ENCODE data around the gene CLECL1. TPM values are rescaled to one million over a fixed set of nuclear protein-coding genes. Genes with fewer than 3 reads are reported as not detected.

The CLECL1 gene
- total and polyA plus RNA-seq, 10 donors = 6.3 to 103 (median 14.5) TPM

GRCh38 chr12:9773216-9773877 is 40.5 kb upstream of the CLECL1 start:
- intact Hi-C loops (cut with DNase I; ENCODE audit: low total_unique reads) = no loop called here
- DNase-seq = no peak
- TF ChIP-seq POLR2AphosphoS5 (IDR thresholded peaks at IDR 0.05) (no peak), POLR2A (IDR thresholded peaks at IDR 0.05) (no peak), CTCF (IDR thresholded peaks at IDR 0.05 in 8 of 11, conservative IDR thresholded peaks at IDR 0.05 in 3 of 11) (no peak)
- peak overlapping the region in 5 of 8 donors; percentile 0 to 69 (median 58) for H3K27ac ChIP-seq
- no peaks in the 10 kb centered on the region for H3K9me3 ChIP-seq
- H3K36me3 ChIP-seq = no peaks in the 10 kb centered on the region
- peaks cover 3 to 49% (median 19%) of the 10 kb centered on the region in 6 donors for H3K4me1 ChIP-seq
- 55 to 72% (median 65%) methylated on average over 2 of the region's 2 CpGs for WGBS, 5 donors
- H3K27me3 ChIP-seq (replicated peaks in 1 of 7) = no peaks in the 10 kb centered on the region
- H3K4me3 ChIP-seq = no peak overlapping the region

GRCh38 chr12:9763025-9763424 is 30.1 kb upstream of the CLECL1 start:
- H3K9me3 ChIP-seq = no peaks in the 10 kb centered on the region
- TF ChIP-seq CTCF (IDR thresholded peaks at IDR 0.05 in 8 of 11, conservative IDR thresholded peaks at IDR 0.05 in 3 of 11) = no peak
- no peak for TF ChIP-seq POLR2AphosphoS5 (IDR thresholded peaks at IDR 0.05)
- no peak for TF ChIP-seq POLR2A (IDR thresholded peaks at IDR 0.05)
- no peak overlapping the region for H3K4me3 ChIP-seq
- intact Hi-C loops (cut with DNase I; ENCODE audit: low total_unique reads) = no loop called here
- 21 to 50% (median 27%) methylated on average over 2 of the region's 2 CpGs for WGBS, 5 donors
- peaks cover 0 to 86% (median 46%) of the 10 kb centered on the region in 6 donors for H3K4me1 ChIP-seq
- H3K27ac ChIP-seq = peak overlapping the region in 7 of 8 donors; percentile 24 to 90 (median 86)
- no peaks in the 10 kb centered on the region for H3K36me3 ChIP-seq
- H3K27me3 ChIP-seq (replicated peaks in 1 of 7) = no peaks in the 10 kb centered on the region
- DNase-seq = no peak

- no peak for DNase-seq
- no peaks in the 10 kb centered on the region for H3K36me3 ChIP-seq
- H3K27ac ChIP-seq = peak overlapping the region; percentile 71 to 90 (median 84)
- H3K9me3 ChIP-seq = no peaks in the 10 kb centered on the region
- 86 to 96% (median 91%) methylated on average over 5 of the region's 5 CpGs for WGBS, 5 donors
- H3K4me3 ChIP-seq = no peak overlapping the region
- H3K4me1 ChIP-seq = peaks cover 0 to 86% (median 46%) of the 10 kb centered on the region in 6 donors
- intact Hi-C loops (cut with DNase I; ENCODE audit: low total_unique reads) = no loop called here
- TF ChIP-seq POLR2A (IDR thresholded peaks at IDR 0.05) (no peak), POLR2AphosphoS5 (IDR thresholded peaks at IDR 0.05) (no peak), CTCF (IDR thresholded peaks at IDR 0.05 in 8 of 11, conservative IDR thresholded peaks at IDR 0.05 in 3 of 11) (no peak)
- no peaks in the 10 kb centered on the region for H3K27me3 ChIP-seq (replicated peaks in 1 of 7)
These were observed 29.5 kb upstream of the CLECL1 start for GRCh38 chr12:9762369-9762768.

GRCh38 chr12:9761419-9761781 is 28.5 kb upstream of the CLECL1 start:
- intact Hi-C loops (cut with DNase I; ENCODE audit: low total_unique reads) = no loop called here
- DNase-seq = no peak
- WGBS, 5 donors = 20 to 32% (median 22%) methylated on average over 4 of the region's 4 CpGs
- Histone ChIP-seq H3K27ac (peak overlapping the region; percentile 71 to 90 (median 84)), H3K9me3 (no peaks in the 10 kb centered on the region), H3K36me3 (peaks cover 0 to 4% (median 1%) of the 10 kb centered on the region in 6 donors), H3K4me3 (peak overlapping the region in 7 of 8 donors; percentile 16 to 72 (median 44)), H3K27me3 (replicated peaks in 1 of 7) (no peaks in the 10 kb centered on the region), H3K4me1 (peaks cover 0 to 86% (median 54%) of the 10 kb centered on the region in 6 donors)
- TF ChIP-seq POLR2AphosphoS5 (IDR thresholded peaks at IDR 0.05) (no peak), CTCF (IDR thresholded peaks at IDR 0.05 in 8 of 11, conservative IDR thresholded peaks at IDR 0.05 in 3 of 11) (no peak), POLR2A (IDR thresholded peaks at IDR 0.05) (peak in 1 of 3 donors; percentile 33)
